ENCODE data around the gene CDON. TPM values are rescaled to one million over a fixed set of nuclear protein-coding genes. Genes with fewer than 3 reads are reported as not detected.

CDON gene
- total RNA-seq, 1 experiment from 2014 or later: 17.1 TPM

DNA sequence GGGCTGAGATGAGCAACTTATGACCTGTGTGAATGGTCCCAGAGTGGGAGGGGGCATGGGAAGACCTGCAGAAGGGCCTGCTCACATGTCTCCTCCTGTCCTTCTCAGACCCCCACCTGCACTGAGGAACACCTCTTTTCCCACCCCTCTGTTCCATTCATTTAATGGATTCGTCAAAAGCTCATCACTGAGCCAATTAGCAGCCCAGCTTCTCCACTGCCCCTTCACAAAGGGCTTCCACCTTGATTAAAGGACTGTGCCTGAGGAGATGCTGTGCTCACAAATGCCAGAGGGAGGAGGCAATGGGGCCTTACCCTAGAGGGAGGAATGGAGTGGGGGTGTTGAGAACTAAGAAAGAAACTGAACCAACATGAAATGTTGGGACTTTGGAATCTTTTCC, 14.0 kb upstream of the CDON start:
- no peak overlapping the region for H3K27ac ChIP-seq (ENCODE audit: low read length)
- no peaks in the 10 kb centered on the region; the same call in 1 of the 2 replicates for H3K27me3 ChIP-seq (ENCODE audit: control insufficient read depth, insufficient read depth, low read length)
- BruUV-seq (replicated peaks): no TSS peak
- H3K9me3 ChIP-seq (ENCODE audit: control insufficient read depth, insufficient read depth, low read depth, low read length): no peaks in the 10 kb centered on the region
- ChIA-PET POLR2A (interaction anchor here (0.6 kb wide), 1 partner anchor 22 kb away, joined by 3 read pairs; no protein-coding TSS in a partner anchor), CTCF (no interaction called here)
- no peaks in the 10 kb centered on the region for H3K36me3 ChIP-seq (ENCODE audit: control insufficient read depth, insufficient read depth, low read length)
- no peak for ATAC-seq
- no peak for DNase-seq (ENCODE audit: low read depth, low spot score)
- intact Hi-C loops (cut with micrococcal nuclease; ENCODE audit: unreplicated experiment) (no loop called here), in situ Hi-C loops (cut with HindIII; ENCODE audit: low pct_unique_long_range_greater_than_20kb, low sequenced_read_pairs) (loop anchor here (25.0 kb wide), 1 partner anchor 164 kb away; the partner anchor contains the start of genes DDX25 and PUS3)
- TF ChIP-seq, protein P1, sequence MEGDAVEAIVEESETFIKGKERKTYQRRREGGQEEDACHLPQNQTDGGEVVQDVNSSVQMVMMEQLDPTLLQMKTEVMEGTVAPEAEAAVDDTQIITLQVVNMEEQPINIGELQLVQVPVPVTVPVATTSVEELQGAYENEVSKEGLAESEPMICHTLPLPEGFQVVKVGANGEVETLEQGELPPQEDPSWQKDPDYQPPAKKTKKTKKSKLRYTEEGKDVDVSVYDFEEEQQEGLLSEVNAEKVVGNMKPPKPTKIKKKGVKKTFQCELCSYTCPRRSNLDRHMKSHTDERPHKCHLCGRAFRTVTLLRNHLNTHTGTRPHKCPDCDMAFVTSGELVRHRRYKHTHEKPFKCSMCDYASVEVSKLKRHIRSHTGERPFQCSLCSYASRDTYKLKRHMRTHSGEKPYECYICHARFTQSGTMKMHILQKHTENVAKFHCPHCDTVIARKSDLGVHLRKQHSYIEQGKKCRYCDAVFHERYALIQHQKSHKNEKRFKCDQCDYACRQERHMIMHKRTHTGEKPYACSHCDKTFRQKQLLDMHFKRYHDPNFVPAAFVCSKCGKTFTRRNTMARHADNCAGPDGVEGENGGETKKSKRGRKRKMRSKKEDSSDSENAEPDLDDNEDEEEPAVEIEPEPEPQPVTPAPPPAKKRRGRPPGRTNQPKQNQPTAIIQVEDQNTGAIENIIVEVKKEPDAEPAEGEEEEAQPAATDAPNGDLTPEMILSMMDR (IDR thresholded peaks at IDR 0.05): no peak
- TF ChIP-seq TCF7L2 (IDR thresholded peaks at IDR 0.05; ENCODE audit: low read depth, low read length): no peak
- TF ChIP-seq, protein P2, sequence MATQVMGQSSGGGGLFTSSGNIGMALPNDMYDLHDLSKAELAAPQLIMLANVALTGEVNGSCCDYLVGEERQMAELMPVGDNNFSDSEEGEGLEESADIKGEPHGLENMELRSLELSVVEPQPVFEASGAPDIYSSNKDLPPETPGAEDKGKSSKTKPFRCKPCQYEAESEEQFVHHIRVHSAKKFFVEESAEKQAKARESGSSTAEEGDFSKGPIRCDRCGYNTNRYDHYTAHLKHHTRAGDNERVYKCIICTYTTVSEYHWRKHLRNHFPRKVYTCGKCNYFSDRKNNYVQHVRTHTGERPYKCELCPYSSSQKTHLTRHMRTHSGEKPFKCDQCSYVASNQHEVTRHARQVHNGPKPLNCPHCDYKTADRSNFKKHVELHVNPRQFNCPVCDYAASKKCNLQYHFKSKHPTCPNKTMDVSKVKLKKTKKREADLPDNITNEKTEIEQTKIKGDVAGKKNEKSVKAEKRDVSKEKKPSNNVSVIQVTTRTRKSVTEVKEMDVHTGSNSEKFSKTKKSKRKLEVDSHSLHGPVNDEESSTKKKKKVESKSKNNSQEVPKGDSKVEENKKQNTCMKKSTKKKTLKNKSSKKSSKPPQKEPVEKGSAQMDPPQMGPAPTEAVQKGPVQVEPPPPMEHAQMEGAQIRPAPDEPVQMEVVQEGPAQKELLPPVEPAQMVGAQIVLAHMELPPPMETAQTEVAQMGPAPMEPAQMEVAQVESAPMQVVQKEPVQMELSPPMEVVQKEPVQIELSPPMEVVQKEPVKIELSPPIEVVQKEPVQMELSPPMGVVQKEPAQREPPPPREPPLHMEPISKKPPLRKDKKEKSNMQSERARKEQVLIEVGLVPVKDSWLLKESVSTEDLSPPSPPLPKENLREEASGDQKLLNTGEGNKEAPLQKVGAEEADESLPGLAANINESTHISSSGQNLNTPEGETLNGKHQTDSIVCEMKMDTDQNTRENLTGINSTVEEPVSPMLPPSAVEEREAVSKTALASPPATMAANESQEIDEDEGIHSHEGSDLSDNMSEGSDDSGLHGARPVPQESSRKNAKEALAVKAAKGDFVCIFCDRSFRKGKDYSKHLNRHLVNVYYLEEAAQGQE (IDR thresholded peaks at IDR 0.05; ENCODE audit: insufficient read depth in 1 of 2, low read depth in 2 of 2, low read length in 1 of 2): no peak
- TF ChIP-seq SIN3A (IDR thresholded peaks at IDR 0.05; ENCODE audit: borderline replicate concordance, insufficient read depth, low read depth, low read length): no peak
- TF ChIP-seq POLR2AphosphoS5 (IDR thresholded peaks at IDR 0.05; ENCODE audit: low read depth, low read length): no peak
- no peak overlapping the region for H3K4me3 ChIP-seq (ENCODE audit: low read depth in 2 of 2, low read length in 2 of 2)
- H3K4me1 ChIP-seq (ENCODE audit: control insufficient read depth, insufficient read depth, low read length): peaks cover 7% of the 10 kb centered on the region; the same call in 1 of the 2 replicates

DNA sequence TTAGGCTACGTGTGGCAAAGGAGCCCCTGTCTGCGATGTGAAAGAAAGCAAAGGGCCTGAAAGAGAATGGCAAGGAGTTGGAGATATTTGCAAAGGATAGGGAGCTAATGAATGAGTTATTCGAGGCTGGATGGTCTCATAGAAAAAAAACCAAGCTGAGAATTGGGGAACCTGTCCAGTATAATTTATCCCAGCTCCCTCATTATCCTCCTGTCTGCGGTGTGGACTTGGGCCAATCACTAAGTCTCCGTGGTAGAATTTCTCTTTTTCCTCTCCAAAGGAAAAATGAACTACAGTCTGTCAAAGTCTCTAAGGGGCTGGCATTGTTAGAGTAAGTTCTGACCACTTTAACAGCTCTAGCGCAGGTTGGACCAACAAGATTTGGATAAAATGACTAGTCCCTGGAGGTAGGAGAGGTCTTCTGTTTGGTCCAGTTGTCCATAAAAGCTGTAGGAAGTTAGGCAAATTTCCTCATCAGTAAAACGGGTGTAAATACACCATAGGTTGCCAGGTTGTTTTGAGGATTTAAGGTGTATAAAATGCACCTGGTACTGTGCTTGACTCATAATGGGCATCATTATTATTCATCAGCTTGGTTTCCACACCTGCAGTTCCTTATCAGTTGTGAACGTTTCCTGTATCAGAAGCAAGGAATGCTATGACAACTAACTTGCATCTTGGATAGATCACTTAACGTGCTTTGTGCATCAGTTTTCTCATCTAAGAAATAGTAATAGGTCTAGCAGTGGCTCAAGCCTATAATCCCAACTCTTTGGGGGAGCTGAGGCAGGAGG, 10.3 kb upstream of the CDON start:
- POLR2A ChIA-PET: no interaction called here
- in situ Hi-C loops (cut with HindIII; ENCODE audit: low pct_unique_long_range_greater_than_20kb, low sequenced_read_pairs) (no loop called here), intact Hi-C loops (cut with micrococcal nuclease; ENCODE audit: unreplicated experiment) (no loop called here)
- Histone ChIP-seq H3K4me3 (ENCODE audit: low read depth in 2 of 2, low read length in 2 of 2) (no peak overlapping the region), H3K9me3 (ENCODE audit: control insufficient read depth, insufficient read depth, low read depth, low read length) (no peaks in the 10 kb centered on the region), H3K27me3 (ENCODE audit: control insufficient read depth, insufficient read depth, low read length) (peaks cover 2% of the 10 kb centered on the region; the same call in 1 of the 2 replicates), H3K4me1 (ENCODE audit: control insufficient read depth, insufficient read depth, low read length) (no peaks in the 10 kb centered on the region), H3K27ac (ENCODE audit: low read length) (no peak overlapping the region), H3K36me3 (ENCODE audit: control insufficient read depth, insufficient read depth, low read length) (no peaks in the 10 kb centered on the region)
- BruUV-seq (replicated peaks): no TSS peak
- TF ChIP-seq, protein P1 (IDR thresholded peaks at IDR 0.05): no peak
- TF ChIP-seq, protein P2 (IDR thresholded peaks at IDR 0.05; ENCODE audit: insufficient read depth in 1 of 2, low read depth in 2 of 2, low read length in 1 of 2): no peak
- no peak for TF ChIP-seq SIN3A (IDR thresholded peaks at IDR 0.05; ENCODE audit: borderline replicate concordance, insufficient read depth, low read depth, low read length)
- CTCF ChIA-PET: interaction anchor here (0.6 kb wide), 1 partner anchor 9 kb away, joined by 3 read pairs; no protein-coding TSS in a partner anchor
- no peak for ATAC-seq
- no peak for DNase-seq (ENCODE audit: low read depth, low spot score)

All from Panc1 (cell line).